NCI-H1092 treated with DMSO at 0.1 percent for 48 hours (cell line): ENCODE results near the gene PELI2.

Experiments used
- DNase-seq: peaks from one replicate; lab custom pipeline; 2025; lab: John Stamatoyannopoulos, UW

The PELI2 gene

GRCh38 chr14:56300495-56300894, 182.3 kb downstream of the PELI2 start:
- DNase-seq = no peak

- no peak for DNase-seq
Measured at GRCh38 chr14:56304456-56304855, 186.2 kb downstream of the PELI2 start.

GRCh38 chr14:56309198-56309597, 191.0 kb downstream of the PELI2 start:
- DNase-seq = no peak

GRCh38 chr14:56310643-56311042, 192.4 kb downstream of the PELI2 start:
- no peak for DNase-seq

GRCh38 chr14:56313789-56314188, 195.6 kb downstream of the PELI2 start:
- no peak for DNase-seq

GRCh38 chr14:56318393-56319115, 200.3 kb downstream of the PELI2 start:
- DNase-seq = no peak

GRCh38 chr14:56321861-56322260, 203.7 kb downstream of the PELI2 start:
- no peak for DNase-seq

GRCh38 chr14:56322531-56322930, 204.3 kb downstream of the PELI2 start:
- DNase-seq = no peak

GRCh38 chr14:56324454-56324853, 206.2 kb downstream of the PELI2 start:
- no peak for DNase-seq

- no peak for DNase-seq
Measured at GRCh38 chr14:56324856-56325699, 206.9 kb downstream of the PELI2 start.

GRCh38 chr14:56328021-56328420, 209.8 kb downstream of the PELI2 start:
- no peak for DNase-seq

GRCh38 chr14:56331592-56332216, 213.5 kb downstream of the PELI2 start:
- peak; percentile 79 for DNase-seq

- DNase-seq = peak; percentile 87
Measured at GRCh38 chr14:56333359-56334292, 215.4 kb downstream of the PELI2 start.

GRCh38 chr14:56334458-56334857, 216.2 kb downstream of the PELI2 start:
- no peak for DNase-seq

GRCh38 chr14:56338674-56339073, 220.5 kb downstream of the PELI2 start:
- no peak for DNase-seq

- peak; percentile 77 for DNase-seq
Measured at GRCh38 chr14:56339855-56340701, 221.9 kb downstream of the PELI2 start.

- no peak for DNase-seq
Measured at GRCh38 chr14:56340932-56341331, 222.7 kb downstream of the PELI2 start.

- no peak for DNase-seq
Measured at GRCh38 chr14:56341766-56342493, 223.7 kb downstream of the PELI2 start.

GRCh38 chr14:56342494-56342942, 224.3 kb downstream of the PELI2 start:
- peak; percentile 20 for DNase-seq

GRCh38 chr14:56349960-56350359, 231.7 kb downstream of the PELI2 start:
- DNase-seq = no peak
